Muscle layer of colon (tissue), 2 donors: ENCODE measurements around the gene CFB.
A peak's percentile ranks its signal among the peaks of the same experiment; 100 is the strongest.
"Not testable (repeated sequence)": the region's sequence is repeated elsewhere in the genome, so short reads cannot be mapped to it uniquely, and the experiment has no call there.

Experiments used
- H3K27ac ChIP-seq: one replicate; pipeline ENCODE4 v1.7.0; 2013; ENCODE audit warnings: low read depth, mild to moderate bottlenecking, low read length, moderate library complexity
- H3K27me3 ChIP-seq, 2 donors: one replicate each; pipeline ENCODE4 v1.7.0; 2013; ENCODE audit warnings: low read length in 2 of 2, mild to moderate bottlenecking in 2 of 2; ENCODE audit not compliant: insufficient read depth in 2 of 2, control insufficient read depth in 1 of 2
- H3K36me3 ChIP-seq: one replicate; pipeline ENCODE4 v1.7.0; 2013; ENCODE audit warnings: mild to moderate bottlenecking, low read length; ENCODE audit not compliant: insufficient read depth
- H3K4me1 ChIP-seq: one replicate; pipeline ENCODE4 v1.7.0; 2013; ENCODE audit warnings: mild to moderate bottlenecking, low read length; ENCODE audit not compliant: insufficient read depth
- H3K4me3 ChIP-seq, 2 donors: one replicate each; pipeline ENCODE4 v1.7.0; 2013; ENCODE audit warnings: low read length in 2 of 2, low read depth in 1 of 2, mild to moderate bottlenecking in 1 of 2, moderate library complexity in 1 of 2
- H3K9ac ChIP-seq: one replicate; pipeline ENCODE4 v1.7.0; 2013; ENCODE audit warnings: low read length
- H3K9me3 ChIP-seq: one replicate; pipeline ENCODE4 v1.7.0; 2013; ENCODE audit warnings: mild to moderate bottlenecking, low read length
- donor health status: abdominal sarcoma.
- donor health status: Adenocarcinoma of cecum.

CFB gene

GRCh38 chr6:31901953-31902643 is 43.8 kb upstream of the CFB start, which contains the start of gene ZBTB12:
ZBTB12 (minus strand) TSS chr6:31902086; CDS start chr6:31901305, 781 bp downstream.
- no peaks in the 10 kb centered on the region for H3K36me3 ChIP-seq
- H3K27me3 ChIP-seq: no peaks in the 10 kb centered on the region
- peak within 1 kb of the TSS; percentile 93 for H3K27ac ChIP-seq
- H3K4me3 ChIP-seq: peak within 1 kb of the TSS; percentile 75 to 93
- H3K9me3 ChIP-seq: no peaks in the 10 kb centered on the region
- peaks cover 32% of the 10 kb centered on the region for H3K4me1 ChIP-seq
- H3K9ac ChIP-seq: peak within 1 kb of the TSS; percentile 49

GRCh38 chr6:31903957-31904356 is 41.9 kb upstream of the CFB start:
- Histone ChIP-seq H3K27ac (peak overlapping the region; percentile 93), H3K9me3 (no peaks in the 10 kb centered on the region), H3K27me3 (no peaks in the 10 kb centered on the region), H3K4me3 (no peak overlapping the region), H3K9ac (no peak overlapping the region), H3K36me3 (no peaks in the 10 kb centered on the region), H3K4me1 (peaks cover 26% of the 10 kb centered on the region)

GRCh38 chr6:31905041-31905440 is 40.9 kb upstream of the CFB start:
- H3K36me3 ChIP-seq: no peaks in the 10 kb centered on the region
- H3K27ac ChIP-seq: no peak overlapping the region
- H3K9me3 ChIP-seq: no peaks in the 10 kb centered on the region
- no peaks in the 10 kb centered on the region for H3K27me3 ChIP-seq
- no peak overlapping the region for H3K4me3 ChIP-seq
- H3K4me1 ChIP-seq: peaks cover 19% of the 10 kb centered on the region
- no peak overlapping the region for H3K9ac ChIP-seq

GRCh38 chr6:31906122-31906521 is 39.8 kb upstream of the CFB start:
- no peak overlapping the region for H3K4me3 ChIP-seq
- H3K9me3 ChIP-seq: no peaks in the 10 kb centered on the region
- peaks cover 14% of the 10 kb centered on the region for H3K4me1 ChIP-seq
- H3K27ac ChIP-seq: no peak overlapping the region
- no peaks in the 10 kb centered on the region for H3K27me3 ChIP-seq
- H3K9ac ChIP-seq: no peak overlapping the region
- H3K36me3 ChIP-seq: no peaks in the 10 kb centered on the region

GRCh38 chr6:31906727-31907126 is 39.2 kb upstream of the CFB start:
- H3K27ac ChIP-seq, H3K36me3 ChIP-seq, H3K27me3 ChIP-seq, H3K9me3 ChIP-seq, H3K9ac ChIP-seq, H3K4me3 ChIP-seq: not testable (repeated sequence)
- peaks cover 12% of the 10 kb centered on the region for H3K4me1 ChIP-seq

GRCh38 chr6:31907158-31907813 is 38.6 kb upstream of the CFB start:
- no peaks in the 10 kb centered on the region for H3K36me3 ChIP-seq
- no peak overlapping the region for H3K27ac ChIP-seq
- no peaks in the 10 kb centered on the region for H3K9me3 ChIP-seq
- H3K27me3 ChIP-seq: no peaks in the 10 kb centered on the region
- peaks cover 12% of the 10 kb centered on the region for H3K4me1 ChIP-seq
- no peak overlapping the region for H3K9ac ChIP-seq
- H3K4me3 ChIP-seq: no peak overlapping the region

GRCh38 chr6:31908255-31908654 is 37.6 kb upstream of the CFB start:
- H3K4me1 ChIP-seq, H3K9ac ChIP-seq, H3K4me3 ChIP-seq, H3K27ac ChIP-seq, H3K36me3 ChIP-seq, H3K9me3 ChIP-seq, H3K27me3 ChIP-seq: not testable (repeated sequence)

GRCh38 chr6:31908791-31909190 is 37.1 kb upstream of the CFB start:
- peaks cover 2% of the 10 kb centered on the region for H3K4me1 ChIP-seq
- H3K9ac ChIP-seq: no peak overlapping the region
- H3K27me3 ChIP-seq: no peaks in the 10 kb centered on the region
- no peak overlapping the region for H3K27ac ChIP-seq
- H3K36me3 ChIP-seq: no peaks in the 10 kb centered on the region
- no peak overlapping the region for H3K4me3 ChIP-seq
- H3K9me3 ChIP-seq: no peaks in the 10 kb centered on the region

GRCh38 chr6:31909298-31909697 is 36.6 kb upstream of the CFB start:
- H3K4me1 ChIP-seq, H3K27ac ChIP-seq, H3K4me3 ChIP-seq, H3K9me3 ChIP-seq, H3K36me3 ChIP-seq, H3K9ac ChIP-seq, H3K27me3 ChIP-seq: not testable (repeated sequence)

- H3K9ac ChIP-seq: no peak overlapping the region
- no peaks in the 10 kb centered on the region for H3K36me3 ChIP-seq
- no peaks in the 10 kb centered on the region for H3K4me1 ChIP-seq
- no peak overlapping the region for H3K4me3 ChIP-seq
- H3K27me3 ChIP-seq: no peaks in the 10 kb centered on the region
- H3K27ac ChIP-seq: no peak overlapping the region
- H3K9me3 ChIP-seq: no peaks in the 10 kb centered on the region
Measured at GRCh38 chr6:31911826-31912585, 33.9 kb upstream of the CFB start.

GRCh38 chr6:31915351-31915750 is 30.5 kb upstream of the CFB start:
- H3K27me3 ChIP-seq: no peaks in the 10 kb centered on the region
- H3K9ac ChIP-seq: no peak overlapping the region
- no peaks in the 10 kb centered on the region for H3K4me1 ChIP-seq
- no peaks in the 10 kb centered on the region for H3K36me3 ChIP-seq
- no peak overlapping the region for H3K4me3 ChIP-seq
- no peaks in the 10 kb centered on the region for H3K9me3 ChIP-seq
- no peak overlapping the region for H3K27ac ChIP-seq
